ENCODE data around the gene DBR1. TPM values are rescaled to one million over a fixed set of nuclear protein-coding genes. Genes with fewer than 3 reads are reported as not detected.

The DBR1 gene
- total and polyA plus RNA-seq, 2 of the 4 experiments (the other 2 are of a cell fraction) = 7.6 to 12.5 TPM

DNA sequence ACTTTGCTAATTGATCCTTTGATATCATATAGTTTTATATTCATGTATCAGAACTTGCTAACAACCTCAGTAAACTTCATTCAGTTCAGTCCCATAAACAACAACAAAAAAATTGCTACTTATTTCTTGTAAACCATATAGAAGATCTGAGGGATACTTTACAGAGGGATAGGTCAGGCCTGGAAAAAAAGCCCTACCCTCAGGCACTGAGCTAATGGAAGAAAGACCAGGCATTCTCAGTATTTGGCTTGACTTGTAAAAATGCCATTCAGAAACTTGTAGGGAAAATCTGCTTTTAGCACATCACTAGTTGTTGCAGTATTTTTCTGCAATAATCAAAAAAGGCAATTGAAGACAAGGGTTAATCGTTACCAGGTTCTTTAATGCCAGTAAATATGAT, 45.5 kb upstream of the DBR1 start:
- Histone ChIP-seq H4K5ac (ENCODE audit: low read depth, low read length) (no peak overlapping the region), H2AFZ (replicated peaks; ENCODE audit: low read length, poor library complexity) (no peak overlapping the region), H2BK120ac (ENCODE audit: low read depth, low read length) (no peak overlapping the region), H4K20me1 (ENCODE audit: insufficient read depth, low read length) (peaks cover 3% of the 10 kb centered on the region; the same call in 1 of the 2 replicates), H3K27me3 (ENCODE audit: control insufficient read depth, insufficient read depth, low read length) (no peaks in the 10 kb centered on the region), H3K4ac (ENCODE audit: low read depth, low read length) (no peak overlapping the region), H3K4me1 (ENCODE audit: control insufficient read depth, insufficient read depth, low read length) (0 out of 2 replicates have a peak, but pooled peaks cover 2% of the 10 kb centered on the region), H3K9me3 (ENCODE audit: control insufficient read depth, insufficient read depth, low read length) (no peaks in the 10 kb centered on the region), H3K56ac (ENCODE audit: extremely low read depth, insufficient read depth, low read length) (no peak overlapping the region), H3K4me3 (ENCODE audit: insufficient read depth, low read depth, low read length) (no peak overlapping the region), H4K8ac (ENCODE audit: low read depth in 2 of 2, low read length in 2 of 2) (no peak overlapping the region), H3K79me1 (ENCODE audit: low read depth in 1 of 2, low read length in 2 of 2) (peaks cover 14 to 17% of the 10 kb centered on the region in 2 experiments), H2BK20ac (ENCODE audit: low read depth, low read length) (no peak overlapping the region), H4K91ac (ENCODE audit: insufficient read depth, low read depth, low read length) (no peak overlapping the region), H3K23ac (ENCODE audit: low read depth, low read length) (no peak overlapping the region), H3K9ac (ENCODE audit: low read depth, low read length) (no peak overlapping the region), H3K14ac (replicated peaks; ENCODE audit: low read depth, low read length) (no peak overlapping the region), H2AK5ac (ENCODE audit: low read depth, low read length) (no peak overlapping the region), H2BK5ac (ENCODE audit: low read depth, low read length, poor library complexity, severe bottlenecking) (no peak overlapping the region), H3K27ac (ENCODE audit: insufficient read depth, low read length) (no peak overlapping the region), H2AK9ac (replicated peaks; ENCODE audit: low read depth, low read length, poor library complexity) (no peak overlapping the region), H3K9me1 (ENCODE audit: insufficient read depth, low read length) (no peaks in the 10 kb centered on the region), H3K4me2 (ENCODE audit: low read depth, low read length) (no peak overlapping the region), H2BK15ac (ENCODE audit: low read depth, low read length) (no peak overlapping the region), H3K18ac (ENCODE audit: low read depth, low read length) (no peak overlapping the region), H3K36me3 (ENCODE audit: control insufficient read depth, insufficient read depth, low read length) (peaks cover 11% of the 10 kb centered on the region)
- no TSS peak for BruUV-seq (replicated peaks)
- in situ Hi-C loops (cut with MboI; ENCODE audit: low sequenced_read_pairs) = no loop called here
- ATAC-seq (ENCODE audit: low read depth) (no peak), DNase-seq (no peak)
- dilution Hi-C loops (cut with HindIII; ENCODE audit: low sequenced_read_pairs, unreplicated experiment) = no loop called here
- TF ChIP-seq POLR2A (IDR thresholded peaks at IDR 0.05; ENCODE audit: low read depth, low read length) = no peak
- no peak for TF ChIP-seq FOS (IDR thresholded peaks at IDR 0.05; ENCODE audit: low read depth, low read length)
- TF ChIP-seq, protein P1, sequence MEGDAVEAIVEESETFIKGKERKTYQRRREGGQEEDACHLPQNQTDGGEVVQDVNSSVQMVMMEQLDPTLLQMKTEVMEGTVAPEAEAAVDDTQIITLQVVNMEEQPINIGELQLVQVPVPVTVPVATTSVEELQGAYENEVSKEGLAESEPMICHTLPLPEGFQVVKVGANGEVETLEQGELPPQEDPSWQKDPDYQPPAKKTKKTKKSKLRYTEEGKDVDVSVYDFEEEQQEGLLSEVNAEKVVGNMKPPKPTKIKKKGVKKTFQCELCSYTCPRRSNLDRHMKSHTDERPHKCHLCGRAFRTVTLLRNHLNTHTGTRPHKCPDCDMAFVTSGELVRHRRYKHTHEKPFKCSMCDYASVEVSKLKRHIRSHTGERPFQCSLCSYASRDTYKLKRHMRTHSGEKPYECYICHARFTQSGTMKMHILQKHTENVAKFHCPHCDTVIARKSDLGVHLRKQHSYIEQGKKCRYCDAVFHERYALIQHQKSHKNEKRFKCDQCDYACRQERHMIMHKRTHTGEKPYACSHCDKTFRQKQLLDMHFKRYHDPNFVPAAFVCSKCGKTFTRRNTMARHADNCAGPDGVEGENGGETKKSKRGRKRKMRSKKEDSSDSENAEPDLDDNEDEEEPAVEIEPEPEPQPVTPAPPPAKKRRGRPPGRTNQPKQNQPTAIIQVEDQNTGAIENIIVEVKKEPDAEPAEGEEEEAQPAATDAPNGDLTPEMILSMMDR (conservative IDR thresholded peaks at IDR 0.05; ENCODE audit: low read depth, low read length) = no peak
- no peak for TF ChIP-seq BHLHE40 (IDR thresholded peaks at IDR 0.05; ENCODE audit: low read depth, low read length)
- TF ChIP-seq SMC3 (IDR thresholded peaks at IDR 0.05; ENCODE audit: low read depth, low read length) = no peak
- no CpG with 5 or more reads among the region's 1 CpG for WGBS, 2 experiments (ENCODE audit: extremely low coverage in 2 of 2, insufficient read length in 1 of 2)
- intact Hi-C loops (cut with micrococcal nuclease) = loop anchor here (5.0 kb wide), 1 partner anchor 33 kb away; the partner anchor contains the start of gene ARMC8
- POLR2A ChIA-PET (ENCODE audit: unreplicated experiment) = no interaction called here
- CTCF ChIA-PET = interaction anchor here (0.5 to 1.5 kb wide), 2 partner anchors 10 to 89 kb away, joined by 3 to 4 read pairs; no protein-coding TSS in a partner anchor
